Raji (cell line): ENCODE results near the gene TESMIN.

ENCODE experiments used
- POLR2A ChIP-seq: IDR thresholded peaks from 2 replicates; pipeline ENCODE4 v1.6.1; 2011; ENCODE audit warnings: low read depth, low read length, control low read depth; ENCODE audit not compliant: insufficient read depth

TESMIN gene

GRCh38 chr11:68748061-68748460 lies 3.3 kb downstream of the TESMIN start:
- no peak for TF ChIP-seq POLR2A

DNA sequence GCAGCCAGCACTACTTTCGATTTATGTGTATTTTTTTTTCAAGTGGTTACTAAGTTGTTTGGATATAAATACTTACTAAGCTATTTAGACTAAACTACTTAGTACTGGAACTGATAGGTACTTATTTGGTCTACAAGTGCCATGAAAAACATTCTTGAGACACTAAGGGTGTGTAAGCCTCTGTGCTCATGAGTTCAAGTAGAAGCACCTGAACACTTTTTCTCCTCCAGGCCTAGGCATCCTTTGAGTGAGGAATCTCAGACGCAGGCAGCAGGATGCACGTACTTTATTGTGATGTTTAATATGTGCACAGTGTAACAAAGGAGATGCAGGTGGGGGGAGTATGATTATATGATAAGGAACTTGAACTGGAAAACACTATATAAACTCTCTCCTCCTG lies 7.8 kb downstream of the TESMIN start:
- TF ChIP-seq POLR2A: no peak

DNA sequence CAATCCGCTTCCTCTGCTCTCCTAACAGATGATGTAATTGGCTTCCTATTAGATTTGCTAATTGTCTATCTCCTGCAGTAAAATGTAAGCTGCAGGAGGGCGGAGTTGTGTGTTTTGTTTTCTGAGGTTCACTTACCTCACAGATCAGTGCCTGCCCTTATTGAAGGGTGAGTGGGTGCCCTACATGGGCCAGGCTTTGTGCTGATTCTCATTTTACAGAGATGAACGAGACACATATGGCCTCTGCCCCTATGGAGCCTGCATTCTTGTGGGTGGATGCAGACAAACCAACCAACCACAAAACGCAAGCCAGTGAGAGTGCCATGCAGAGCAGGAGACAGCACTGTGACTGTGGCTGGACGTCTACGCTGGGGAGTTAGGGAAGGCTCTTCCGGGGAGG lies 9.9 kb downstream of the TESMIN start:
- TF ChIP-seq POLR2A: no peak

DNA sequence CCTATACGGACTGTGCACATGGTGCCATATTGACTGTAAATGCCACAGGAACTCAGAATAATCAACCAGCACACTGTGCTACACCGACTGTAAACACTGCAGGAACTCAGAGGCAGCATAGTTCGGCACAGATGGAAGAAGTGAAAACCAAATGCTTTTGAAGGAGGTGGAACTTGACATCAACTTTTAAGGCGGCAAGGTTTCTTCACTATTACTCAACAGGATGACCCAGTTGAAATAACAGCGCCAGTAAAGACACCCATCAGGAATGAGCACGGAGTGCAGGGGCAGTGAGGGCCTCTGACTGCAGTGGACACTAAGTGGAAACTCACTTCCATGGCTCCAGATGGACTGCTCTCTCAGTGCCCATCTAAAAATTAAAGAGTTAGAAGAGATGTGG lies 15.7 kb downstream of the TESMIN start:
- TF ChIP-seq POLR2A: no peak

GRCh38 chr11:68735125-68735524 lies 16.2 kb downstream of the TESMIN start:
- TF ChIP-seq POLR2A: no peak

DNA sequence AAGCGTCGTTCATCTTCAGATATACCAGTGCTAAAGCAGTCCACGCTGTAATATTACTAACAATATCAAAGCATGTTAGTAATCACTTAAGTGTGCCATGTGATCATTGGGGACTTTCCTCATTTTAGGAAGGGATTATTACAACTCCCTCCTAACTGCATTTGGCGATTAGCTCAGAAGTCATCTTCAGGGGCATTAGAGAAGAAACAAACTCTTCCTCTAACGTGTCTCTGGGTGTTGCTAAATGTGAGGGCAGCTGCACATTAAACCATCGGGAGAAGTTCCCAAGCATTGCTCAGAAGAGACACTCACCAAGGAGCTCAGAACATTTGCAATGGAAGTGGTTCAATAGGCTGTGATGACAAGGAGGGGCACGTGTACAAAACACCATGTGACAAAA lies 17.2 kb downstream of the TESMIN start:
- TF ChIP-seq POLR2A: no peak

GRCh38 chr11:68727783-68728182 lies 23.5 kb downstream of the TESMIN start:
- TF ChIP-seq POLR2A: no peak

- TF ChIP-seq POLR2A: no peak
These were observed 27.0 kb downstream of the TESMIN start for GRCh38 chr11:68724293-68724692.

DNA sequence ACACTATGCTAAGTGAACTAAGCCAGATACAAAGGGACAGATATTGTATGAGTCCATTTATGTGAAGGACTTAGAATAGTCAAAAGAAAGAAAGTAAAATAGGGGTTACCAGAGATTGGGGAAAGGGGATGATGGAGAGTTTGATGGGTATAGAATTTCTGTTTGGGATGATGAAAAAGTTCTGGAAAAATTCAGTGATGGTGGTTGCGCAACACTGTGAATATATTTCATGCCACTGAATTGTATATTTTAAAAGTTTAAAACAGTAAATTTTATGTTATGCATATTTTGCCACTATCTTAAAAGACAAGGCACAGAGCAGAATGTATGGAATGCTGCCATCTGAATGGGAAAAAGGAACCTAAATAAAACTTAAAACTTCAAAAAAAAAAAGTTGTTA lies 29.2 kb downstream of the TESMIN start:
- no peak for TF ChIP-seq POLR2A

DNA sequence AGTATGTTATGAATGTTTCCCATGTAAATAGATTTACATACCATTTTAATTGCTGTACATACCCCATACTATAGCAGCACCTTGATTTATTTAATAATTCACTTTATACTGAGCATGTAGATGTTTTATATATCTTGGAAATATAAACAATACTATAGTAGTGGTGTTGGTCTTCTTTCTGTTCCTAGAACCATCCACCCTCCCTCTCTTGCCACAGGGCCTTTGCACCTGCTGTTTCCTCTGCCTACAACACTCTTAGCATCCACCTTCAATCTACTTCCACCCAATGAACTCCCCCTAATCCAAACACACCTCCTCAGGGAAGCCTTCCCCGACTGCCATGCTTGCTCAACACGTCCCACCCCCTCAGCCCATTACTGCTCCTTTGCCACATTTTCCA lies 30.2 kb downstream of the TESMIN start:
- no peak for TF ChIP-seq POLR2A

DNA sequence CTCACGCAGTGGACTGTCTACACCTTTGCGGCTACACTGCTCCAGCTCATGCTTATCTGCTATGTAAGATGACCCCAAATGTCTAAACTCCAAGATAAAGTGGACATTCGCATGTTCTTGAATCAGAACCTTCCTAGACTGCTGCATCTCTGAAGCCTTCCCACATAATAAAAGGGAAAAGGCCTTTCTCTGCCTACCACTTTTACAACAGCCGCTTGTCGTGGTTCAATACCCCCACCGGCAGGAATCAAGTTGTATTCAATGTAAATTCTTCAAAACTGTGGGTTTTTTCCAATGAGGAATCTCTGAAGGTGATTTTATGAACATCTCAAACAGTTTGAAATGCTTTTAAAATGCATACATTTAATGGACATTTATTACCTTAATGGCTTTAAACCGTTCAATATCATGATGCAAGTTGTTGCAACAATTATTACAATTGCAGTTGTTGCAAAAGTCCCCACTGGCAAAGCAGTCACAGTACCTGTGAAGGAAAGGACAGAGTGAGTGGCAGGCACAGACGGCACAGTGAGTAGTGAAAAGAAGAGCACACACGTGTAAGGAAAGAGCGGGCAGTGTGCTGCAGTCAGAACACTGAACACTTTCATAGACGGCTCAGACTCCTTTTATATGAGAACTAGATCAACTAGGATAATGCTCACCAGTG lies 35.7 kb downstream of the TESMIN start:
- no peak for TF ChIP-seq POLR2A

GRCh38 chr11:68714060-68714856 lies 37.1 kb downstream of the TESMIN start:
- no peak for TF ChIP-seq POLR2A

- TF ChIP-seq POLR2A: no peak
These were observed 40.2 kb downstream of the TESMIN start for GRCh38 chr11:68711114-68711513.

DNA sequence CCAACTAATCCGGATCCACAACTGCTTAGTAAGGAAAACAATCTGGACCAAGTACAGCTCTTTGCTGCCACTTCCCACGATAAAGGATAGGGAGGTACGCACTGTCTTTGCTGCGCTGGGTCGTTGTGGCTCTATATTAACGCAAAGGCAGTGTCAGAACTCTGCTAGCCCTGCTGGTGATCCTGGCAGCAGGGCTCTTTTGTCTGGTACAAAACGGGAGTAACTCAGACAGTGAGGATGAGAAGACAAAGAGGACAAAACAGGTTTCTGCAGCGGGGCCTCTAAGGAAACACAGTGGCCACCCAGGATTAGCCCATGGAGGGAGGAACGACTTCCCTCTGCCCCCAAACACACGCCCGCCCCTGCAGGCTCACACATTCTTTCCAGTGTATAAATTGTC lies 40.9 kb downstream of the TESMIN start:
- no peak for TF ChIP-seq POLR2A

- no peak for TF ChIP-seq POLR2A
These were observed 42.3 kb downstream of the TESMIN start for GRCh38 chr11:68709062-68709461.

DNA sequence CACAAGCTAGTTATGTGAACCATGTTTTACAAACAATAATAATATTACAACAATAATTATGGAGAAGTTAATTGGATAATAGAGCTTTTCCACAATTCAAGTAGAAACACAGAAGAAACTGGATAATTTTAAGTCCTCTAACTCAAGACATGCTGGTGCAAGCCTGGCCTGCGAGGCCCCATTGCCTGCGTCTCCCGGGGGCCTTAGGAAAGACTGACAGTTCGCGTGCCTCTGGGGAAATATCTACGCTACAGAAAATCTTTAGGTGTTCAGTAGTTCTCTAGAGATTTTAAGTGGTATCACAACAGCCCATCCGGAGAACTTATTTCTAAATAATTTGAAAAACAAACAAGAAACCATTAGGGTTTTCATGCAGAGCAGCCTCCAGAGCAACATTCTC lies 43.8 kb downstream of the TESMIN start:
- no peak for TF ChIP-seq POLR2A

DNA sequence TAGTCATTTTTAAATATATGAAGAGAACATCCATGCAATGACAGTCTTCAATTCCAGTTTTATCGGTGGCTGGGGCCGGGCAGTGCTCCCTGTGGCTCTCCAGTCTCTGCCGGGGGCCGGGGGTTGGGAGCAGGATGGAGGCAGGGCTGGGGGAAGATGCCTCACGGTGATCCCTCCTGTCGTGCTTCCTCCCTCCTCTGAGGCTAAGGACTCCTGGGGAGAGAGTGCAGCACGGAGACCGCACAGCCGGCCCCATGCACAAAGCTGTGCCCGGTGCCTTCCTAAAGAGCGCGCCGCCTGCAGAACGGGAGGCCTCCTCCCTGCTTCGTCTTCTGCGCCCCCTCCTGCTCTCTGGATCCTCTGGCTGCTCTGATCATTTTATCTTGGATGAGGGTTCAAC lies 46.4 kb downstream of the TESMIN start:
- no peak for TF ChIP-seq POLR2A
